GOT3 (cell line): Measurements from ENCODE around the gene CPB1.
"Not testable (repeated sequence)": the region's sequence is repeated elsewhere in the genome, so short reads cannot be mapped to it uniquely, and the experiment has no call there.

Experiments used
- DNase-seq: peaks from one replicate; lab custom pipeline; 2025; ENCODE audit warnings: mixed read lengths; lab: John Stamatoyannopoulos, UW

The CPB1 gene

DNA sequence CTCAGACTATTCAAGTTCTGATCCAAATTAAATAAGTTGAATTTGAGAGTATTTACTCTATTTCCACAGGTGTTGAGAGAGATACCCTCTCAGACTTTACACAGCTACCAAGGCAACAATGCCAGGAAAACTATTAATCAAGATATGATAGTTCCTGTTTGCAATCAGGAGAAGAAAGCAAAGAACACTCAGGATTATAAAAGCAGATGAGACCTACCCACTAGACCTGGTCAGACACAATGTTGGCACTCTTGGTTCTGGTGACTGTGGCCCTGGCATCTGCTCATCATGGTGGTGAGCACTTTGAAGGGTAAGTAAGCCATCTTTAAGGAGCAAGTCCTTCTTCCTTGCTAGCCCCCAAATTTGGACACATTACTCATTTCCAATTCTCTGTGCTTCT lies at the start of gene CPB1:
CPB1 (plus strand) TSS at position 227 of the 400 bp plus-strand sequence; CDS start at position 240, 13 bp downstream.
- DNase-seq: no peak

DNA sequence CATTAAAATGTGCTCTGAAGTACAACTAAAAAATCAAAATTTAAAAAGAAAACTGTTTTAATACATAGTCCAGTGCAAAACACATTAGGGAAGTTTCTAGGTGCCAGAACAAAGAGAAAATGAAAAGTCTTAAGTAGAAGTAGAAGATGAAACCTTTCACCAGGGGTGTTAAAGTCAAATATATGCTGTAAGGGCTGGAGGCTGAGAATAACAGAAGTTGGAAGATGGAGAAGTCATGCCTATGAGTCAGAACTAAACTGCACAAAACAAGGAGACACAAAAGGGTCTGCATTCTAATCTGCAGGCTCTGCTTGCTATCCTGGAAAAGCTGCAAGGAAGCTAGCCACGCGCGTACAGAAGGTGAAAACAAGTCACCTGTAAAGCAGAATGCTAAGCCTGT lies 48.7 kb upstream of the CPB1 start:
- no peak for DNase-seq

- DNase-seq: not testable (repeated sequence)
Measured at GRCh38 chr3:148785026-148785425, 42.6 kb upstream of the CPB1 start.

GRCh38 chr3:148786159-148786558 lies 41.5 kb upstream of the CPB1 start:
- DNase-seq: not testable (repeated sequence)

GRCh38 chr3:148789146-148789545 lies 38.5 kb upstream of the CPB1 start:
- DNase-seq: no peak

DNA sequence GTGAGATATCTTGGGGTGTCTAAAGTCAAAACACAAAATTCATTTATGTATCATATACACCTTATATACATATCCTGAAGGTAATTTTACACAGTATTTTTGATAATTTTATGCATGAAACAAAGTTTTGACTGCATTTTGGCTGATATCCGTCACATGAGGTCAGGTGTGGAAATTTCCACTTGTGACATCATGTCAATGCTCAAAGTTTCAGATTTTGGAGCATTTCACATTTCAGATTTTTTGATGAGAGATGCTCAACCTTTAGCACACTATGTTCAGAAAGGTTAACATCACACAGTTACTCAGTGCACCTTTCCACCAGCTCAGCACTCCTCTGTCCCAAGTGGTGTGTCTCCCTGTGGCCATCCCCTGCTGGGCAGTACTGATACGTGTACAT lies 37.7 kb upstream of the CPB1 start:
- DNase-seq: no peak

- DNase-seq: no peak
Measured at GRCh38 chr3:148790370-148790769, 37.2 kb upstream of the CPB1 start.

DNA sequence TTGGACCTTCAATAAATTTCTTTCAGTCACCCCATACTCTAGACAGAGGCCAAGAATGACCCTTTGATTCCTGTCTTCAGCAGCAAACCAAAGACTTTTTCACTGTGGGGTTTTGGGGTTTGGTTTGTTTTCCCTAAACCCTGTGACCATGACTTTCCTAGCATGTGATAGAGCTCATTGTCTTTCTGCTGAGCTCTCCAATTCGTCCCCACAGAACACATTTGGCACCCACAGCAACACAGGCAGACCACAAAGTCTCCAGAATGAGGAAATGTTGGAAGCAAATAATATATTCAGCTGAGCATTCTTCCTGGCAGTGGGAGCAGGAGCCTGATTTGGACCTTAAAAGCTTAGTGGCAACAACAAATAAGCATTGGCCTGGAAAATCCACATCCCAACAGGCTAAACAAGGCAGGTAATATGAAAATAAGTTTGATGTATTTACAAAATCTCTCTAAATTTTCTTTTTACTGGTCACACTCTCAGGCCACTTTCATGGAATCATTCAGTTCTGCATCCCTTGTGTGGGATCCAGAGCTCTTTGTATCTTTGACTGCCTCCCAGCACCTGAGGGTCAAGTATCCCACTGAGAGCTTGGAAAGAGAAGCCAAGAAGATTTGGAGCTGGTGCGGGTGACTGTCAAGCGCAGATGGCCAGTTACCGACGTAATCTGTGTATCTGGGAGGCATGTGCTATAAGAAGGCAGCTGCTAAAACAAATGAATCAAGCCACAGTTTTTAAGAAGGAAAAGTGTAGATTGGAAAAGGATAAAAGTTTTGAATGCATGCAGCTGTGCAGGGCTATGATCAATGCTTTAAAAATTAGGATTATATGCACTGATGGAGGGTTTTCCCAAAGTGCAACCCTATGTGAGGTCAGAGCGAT lies 36.5 kb upstream of the CPB1 start:
- DNase-seq: no peak

DNA sequence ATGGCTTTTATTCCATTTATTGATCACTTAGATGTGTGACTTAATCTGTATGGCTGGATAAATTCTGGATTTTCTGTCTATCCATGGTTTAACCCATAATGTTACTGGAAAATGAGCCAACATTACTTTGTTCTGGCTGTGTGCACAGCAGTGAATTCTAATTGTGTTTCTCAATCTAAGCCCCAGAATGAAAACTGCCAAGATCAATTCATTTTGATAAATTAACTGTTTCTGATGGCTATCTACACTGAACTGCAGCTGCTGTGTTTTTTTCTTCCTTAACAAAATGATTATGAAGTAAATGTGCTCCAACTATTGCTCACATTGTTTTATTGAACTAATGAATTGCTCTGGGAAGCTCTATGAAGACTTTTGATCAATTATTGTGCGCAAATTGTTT lies 35.7 kb upstream of the CPB1 start:
- no peak for DNase-seq

- DNase-seq: no peak
Measured at GRCh38 chr3:148792516-148792915, 35.1 kb upstream of the CPB1 start.

DNA sequence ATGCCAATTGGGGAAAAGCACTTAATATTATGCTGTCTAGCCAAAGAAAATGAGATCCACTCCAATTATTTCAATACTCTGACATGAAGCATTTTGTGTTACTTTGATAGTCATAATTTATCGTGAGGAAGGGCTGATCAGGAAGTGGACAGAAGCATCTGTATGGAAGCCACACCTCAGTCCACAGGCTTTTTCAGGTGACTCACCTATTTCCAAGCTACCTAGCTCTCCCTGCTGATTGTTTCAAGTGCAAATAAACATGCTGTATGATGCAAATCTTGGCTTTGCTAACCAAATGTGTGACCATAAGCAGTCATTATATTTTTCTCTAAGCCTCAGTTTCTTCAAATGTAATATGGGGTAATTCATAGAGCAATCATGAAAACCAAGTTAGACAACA lies 30.8 kb upstream of the CPB1 start:
- DNase-seq: no peak

GRCh38 chr3:148797795-148798194 lies 29.8 kb upstream of the CPB1 start:
- DNase-seq: no peak

DNA sequence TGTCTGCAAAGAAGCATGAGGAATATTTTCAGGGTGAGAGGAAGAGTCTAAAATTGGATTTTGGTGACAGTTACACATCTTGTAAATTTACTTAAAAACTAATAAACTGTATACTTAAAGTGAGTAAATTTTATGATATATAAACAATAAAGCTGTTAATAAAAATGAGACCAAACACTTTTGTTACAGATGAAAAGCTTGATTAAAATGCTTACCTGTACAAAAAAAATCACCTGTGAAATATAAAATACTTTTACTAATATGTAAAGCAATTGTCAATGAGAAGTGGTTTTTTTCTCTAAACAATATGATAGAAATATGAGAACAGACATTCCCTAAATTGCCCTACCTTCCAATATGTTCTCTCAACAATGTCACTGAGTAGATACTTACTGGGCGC lies 27.2 kb upstream of the CPB1 start:
- no peak for DNase-seq

DNA sequence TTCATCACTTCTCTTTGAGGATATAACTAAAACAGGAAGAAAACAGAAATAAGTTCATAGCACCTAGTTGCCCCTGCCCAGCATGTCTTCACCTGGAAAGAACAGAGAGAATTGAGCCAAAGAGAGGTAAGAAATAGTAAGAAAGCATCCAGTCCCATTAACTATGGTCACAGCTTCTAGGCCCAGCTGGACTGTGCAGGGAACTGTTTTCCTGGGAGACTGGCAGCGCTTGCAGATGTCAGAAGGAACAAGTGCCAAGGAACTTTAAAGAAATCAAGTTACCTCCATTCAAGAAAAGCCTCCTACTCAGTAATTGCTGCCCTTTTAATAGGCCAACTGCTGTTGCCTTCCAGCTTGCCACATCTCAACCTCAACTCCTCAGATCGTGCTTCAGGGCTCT lies 17.8 kb upstream of the CPB1 start:
- DNase-seq: no peak

DNA sequence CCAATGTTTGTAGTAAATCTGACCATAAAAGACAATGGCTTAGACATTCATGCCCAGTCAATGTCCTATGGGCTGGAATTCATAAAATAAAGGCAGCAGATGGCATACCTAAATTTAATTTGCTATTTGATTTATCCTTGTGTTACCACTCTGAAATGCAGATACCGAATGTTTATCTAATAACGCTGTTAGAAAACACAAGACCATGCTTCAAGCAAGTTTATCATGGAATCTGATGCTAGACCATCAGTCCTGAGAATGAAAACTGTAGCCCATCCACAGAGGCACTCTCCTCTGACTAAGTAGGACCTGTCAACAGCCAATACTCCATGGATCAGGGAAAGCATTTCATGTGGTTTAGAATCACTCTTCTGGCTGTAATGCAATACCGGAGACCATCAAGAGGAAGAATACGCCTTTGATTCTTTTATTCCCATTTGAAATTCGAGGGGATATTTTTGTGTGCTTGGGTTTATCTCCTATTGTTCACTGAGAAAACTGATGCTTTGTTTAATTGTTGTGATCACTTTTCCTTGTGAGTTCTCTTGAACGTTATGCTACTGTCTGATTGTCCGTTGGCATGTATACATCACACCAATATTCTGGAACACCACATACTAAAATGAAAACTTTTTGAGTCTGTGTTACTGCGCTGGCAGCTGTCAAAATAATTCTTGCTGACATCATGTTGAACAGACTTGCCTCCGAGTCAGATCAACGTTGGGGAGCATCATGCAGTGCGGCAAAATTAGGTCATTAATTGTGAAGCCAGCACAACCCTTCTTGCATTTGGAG lies 12.1 kb upstream of the CPB1 start:
- no peak for DNase-seq

DNA sequence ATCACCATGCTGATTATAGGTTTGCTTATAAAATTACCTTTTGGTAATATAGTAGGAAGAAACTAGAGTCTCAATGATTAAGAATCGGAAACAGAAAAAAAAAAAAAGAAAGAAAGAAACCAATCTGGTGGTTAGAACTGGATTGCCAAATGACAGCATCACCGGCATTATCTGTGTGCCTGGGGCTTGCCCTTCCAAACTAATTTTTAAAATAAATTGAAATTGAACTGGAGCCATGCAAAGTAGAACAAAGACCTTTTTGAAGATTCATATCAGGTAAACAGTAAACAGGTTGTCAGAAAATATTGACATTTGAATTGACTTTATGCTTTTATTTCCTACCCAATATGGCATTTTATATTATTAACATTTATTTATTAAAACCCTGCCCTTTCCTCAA lies 11.2 kb upstream of the CPB1 start:
- DNase-seq: no peak

DNA sequence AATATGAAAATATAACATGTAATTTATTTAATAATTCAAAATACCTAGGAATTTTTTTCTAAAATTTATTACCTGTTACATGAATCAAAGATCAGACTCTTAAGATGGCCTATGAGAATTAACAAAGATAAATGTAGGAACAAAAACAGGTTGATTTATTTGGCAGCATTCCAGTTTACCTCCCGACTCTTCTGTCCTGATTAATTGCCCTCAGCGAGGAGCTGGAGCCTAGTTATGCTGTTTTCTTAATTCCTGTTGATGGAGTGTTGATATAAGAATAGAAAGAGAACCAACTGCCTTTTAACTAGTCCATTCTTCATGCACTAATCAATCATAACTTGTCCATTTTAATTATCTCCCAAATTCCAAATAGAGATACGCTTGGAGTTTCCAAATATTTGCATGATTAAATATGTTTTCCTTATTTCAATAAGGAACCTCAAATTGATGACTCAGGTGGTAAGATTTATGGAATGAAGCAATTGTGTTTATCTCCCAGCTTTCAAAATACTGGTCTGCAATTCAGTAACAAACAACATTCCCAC lies 10.6 kb upstream of the CPB1 start:
- no peak for DNase-seq

DNA sequence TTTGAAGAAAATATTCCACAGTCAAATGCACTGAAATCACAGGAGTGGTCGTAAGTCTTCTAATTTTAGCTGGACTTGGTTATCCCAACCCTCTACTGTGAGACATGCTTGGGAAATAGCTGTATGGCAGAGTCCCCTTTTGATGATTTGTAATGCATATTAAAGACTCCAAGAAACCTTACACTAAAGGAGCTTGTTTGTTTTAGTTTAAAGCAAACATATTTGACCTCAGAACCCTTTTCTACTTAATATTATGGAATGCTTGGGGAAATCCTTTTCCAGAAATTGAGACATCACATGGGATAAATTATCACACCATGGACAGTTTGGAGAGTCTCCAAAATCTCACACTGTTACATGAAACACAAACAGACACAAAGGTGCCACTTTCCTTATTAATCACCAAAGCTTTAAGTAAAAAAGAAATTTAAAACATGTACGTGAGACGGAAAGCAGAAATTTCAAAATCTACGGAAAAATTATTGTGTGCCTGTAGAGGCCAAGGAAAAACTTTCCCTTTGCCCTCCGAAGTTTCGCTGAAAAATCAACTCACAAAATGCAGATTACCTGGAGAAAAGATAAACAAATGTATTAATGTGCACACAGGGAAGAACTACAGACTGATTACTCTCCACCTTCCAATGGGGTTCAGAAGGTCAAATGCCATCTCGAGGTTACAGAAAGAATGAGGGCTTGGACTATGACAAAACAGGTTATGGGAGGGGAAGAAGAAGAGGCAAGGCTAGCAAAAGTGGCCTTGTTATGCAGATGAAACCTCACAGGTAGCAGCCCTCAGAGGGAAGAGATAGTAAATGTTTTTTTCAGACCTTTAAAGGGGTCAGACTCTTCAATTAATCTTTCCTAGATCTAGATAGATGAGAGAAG lies 7.0 kb upstream of the CPB1 start:
- no peak for DNase-seq

DNA sequence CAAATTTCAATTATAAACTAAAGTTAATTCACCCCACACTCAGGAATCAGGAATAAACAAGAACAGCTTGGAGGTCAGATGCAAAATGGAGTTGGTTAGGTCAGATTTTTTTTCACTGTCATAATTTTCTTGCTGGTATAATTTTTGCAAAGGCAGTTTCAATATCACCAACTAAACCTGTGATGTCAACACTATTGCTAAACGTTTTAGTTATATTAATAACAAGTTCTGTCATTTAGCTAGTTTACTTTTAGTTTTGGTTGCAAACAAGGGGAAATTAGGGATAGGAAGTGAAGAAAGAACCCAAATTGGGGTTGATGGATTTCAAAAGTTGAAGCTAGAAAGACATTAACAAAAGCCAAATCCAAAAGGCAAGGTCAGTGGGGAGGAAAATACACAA lies 4.6 kb upstream of the CPB1 start:
- DNase-seq: no peak

GRCh38 chr3:148825476-148825875 lies 2.1 kb upstream of the CPB1 start:
- no peak for DNase-seq

GRCh38 chr3:148828136-148828690 lies 602 bp downstream of the CPB1 start:
- no peak for DNase-seq

DNA sequence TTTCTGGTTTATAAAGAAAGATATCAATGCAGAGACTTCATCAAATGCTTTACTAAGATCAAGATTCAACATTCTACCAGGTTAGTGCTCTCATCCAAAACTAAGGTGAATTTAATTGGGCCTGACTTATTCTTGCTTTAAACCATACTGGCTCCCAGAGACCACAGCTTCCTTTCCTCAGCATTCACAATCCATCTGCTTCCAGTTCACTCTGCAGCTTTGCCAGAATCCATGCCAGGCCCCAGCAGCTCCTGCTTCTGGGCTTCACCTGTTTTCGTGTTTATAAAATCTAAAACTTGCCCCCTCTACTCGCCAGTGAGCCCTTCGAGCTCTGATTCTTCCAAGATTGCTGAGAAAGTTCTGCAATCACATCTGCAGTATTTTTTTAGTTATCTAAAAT lies 2.3 kb downstream of the CPB1 start:
- DNase-seq: no peak
